Fibroblast of upper back skin (primary cell): ENCODE data around the gene SLC47A2.
"Not testable (repeated sequence)": the region's sequence is repeated elsewhere in the genome, so short reads cannot be mapped to it uniquely, and the experiment has no call there.

Experiments
- DNase-seq: peaks from one replicate; pipeline ENCODE4 v3.0.0-alpha.2; 2013

The SLC47A2 gene

DNA sequence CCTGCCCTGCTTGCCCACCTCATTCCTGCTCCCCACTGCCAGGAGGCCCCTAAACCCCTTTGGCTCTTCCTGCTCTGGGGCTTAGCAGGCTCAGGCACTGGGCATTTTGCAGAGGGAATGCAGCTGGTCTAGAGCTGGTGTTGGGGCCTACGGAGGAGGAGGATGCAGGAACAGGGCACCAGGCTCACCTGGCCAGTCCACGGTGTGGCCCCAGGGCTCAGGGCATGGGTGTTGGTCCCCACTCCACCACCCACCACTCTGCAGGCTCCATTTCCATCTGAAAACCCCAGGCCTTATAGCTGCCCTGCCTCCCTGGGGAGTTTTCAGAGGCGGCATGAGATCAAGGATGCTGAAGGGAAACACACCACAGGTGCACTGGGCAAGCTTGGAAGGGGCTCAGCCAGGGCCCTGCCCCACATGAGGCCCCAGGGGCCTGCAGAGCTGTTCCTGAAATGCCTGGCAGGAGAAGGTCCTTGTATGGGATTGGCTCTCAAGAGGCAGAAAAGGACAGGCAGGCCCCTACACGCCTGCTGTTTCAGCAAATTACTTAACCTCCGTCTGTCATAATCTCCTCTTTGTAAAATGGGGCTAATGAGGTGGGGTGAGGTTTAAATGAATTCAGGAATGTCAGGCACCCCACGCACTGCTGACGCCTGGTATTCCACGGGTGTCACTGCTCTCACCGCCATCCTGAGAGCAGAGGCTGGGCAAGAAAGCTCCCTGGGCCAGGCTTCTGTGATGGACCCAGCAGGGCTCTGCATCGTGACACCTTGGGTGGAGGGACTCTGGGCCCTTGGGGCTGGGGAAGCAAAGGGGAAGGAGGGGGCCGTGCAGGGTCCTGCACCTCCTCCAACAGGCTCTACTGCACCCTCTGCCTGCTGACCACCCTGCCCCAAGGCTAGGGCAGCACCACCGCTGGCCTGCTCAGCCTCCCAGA lies 9.3 kb downstream of the SLC47A2 start:
- DNase-seq = no peak

DNA sequence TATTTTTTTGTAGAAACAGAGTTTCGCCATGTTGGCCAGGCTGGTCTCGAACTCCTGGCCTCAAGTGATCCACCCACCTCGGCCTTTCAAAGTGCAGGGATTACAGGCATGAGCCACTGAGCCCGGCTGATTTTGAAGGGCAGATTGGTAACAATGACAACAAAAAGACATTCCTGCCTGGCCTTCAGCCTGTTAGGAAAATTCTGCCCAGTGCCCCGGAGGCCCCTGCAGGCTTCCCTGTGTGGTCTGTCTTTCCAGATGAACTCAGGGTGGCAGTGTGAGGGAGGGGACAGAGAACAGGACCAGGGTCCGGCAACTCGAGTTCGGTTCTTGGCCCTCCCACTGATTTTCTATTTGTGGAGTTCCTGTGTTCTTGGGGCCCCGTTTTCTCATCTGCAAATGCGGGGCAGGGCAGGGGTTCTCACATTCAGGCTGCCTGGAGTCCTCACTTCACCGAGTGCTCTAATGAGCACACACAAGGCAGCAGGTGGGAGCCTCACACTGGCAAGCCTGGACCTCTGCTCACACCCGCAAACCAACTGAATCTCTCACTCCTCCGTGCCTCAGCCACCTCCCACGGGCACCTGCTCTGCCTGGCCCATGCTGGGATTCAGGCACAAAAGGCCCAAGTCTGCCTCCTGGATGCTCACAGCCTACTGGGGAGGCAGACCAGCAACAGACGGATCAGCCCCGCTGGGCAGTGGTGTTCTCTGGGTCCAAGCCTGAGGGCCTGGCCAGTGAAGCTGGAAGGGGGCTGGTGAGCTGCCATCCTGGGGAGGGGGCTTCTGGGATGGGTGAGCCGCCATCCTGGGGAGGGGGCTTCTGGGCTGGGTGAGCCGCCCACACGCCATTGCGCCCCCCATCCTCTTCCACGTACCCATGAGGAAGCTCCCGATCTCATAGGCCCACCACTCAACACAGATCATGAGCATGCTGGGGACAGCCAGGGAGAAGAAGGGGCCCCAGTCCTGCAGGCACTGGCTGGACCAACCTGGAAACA lies 10.3 kb downstream of the SLC47A2 start:
- DNase-seq = no peak

- no peak for DNase-seq
These were observed 11.2 kb downstream of the SLC47A2 start for GRCh38 chr17:19705201-19705600.

DNA sequence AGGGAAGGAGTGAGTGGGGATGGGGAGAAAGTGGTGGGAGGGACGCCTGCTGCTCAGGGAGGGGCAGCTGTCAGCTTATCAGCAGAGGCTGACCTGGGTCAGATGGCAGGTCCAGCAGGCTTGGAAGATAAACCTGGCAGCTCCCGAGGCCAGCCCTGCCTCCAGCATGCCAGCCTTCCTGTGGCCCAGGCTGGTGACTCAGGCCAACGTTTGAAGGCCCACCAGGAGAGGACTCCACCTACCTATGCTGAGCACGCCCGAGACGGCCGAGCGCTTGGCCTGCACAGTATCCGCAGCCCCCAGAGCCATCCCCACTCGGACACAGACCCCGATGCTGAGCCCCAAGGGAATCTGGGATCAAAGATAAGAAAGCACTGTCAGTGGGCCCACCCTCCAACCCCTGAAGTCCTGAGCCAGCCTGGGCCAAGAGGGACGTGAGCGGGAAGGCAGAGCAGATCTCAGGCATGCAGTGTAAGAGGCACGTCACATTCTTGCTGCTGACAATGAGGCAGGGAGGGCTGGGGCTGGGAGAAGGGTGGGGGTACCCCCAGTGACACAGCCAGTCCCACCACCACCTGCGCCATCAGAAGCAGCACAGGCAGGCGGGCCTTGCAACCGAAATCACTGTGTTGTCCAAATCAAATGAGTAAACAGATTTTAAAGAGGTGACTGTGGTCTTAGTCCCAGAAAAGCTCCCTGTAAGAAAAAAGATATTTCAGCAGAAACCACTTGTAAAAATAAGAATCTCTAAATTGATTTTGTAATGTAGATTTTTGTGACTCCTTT lies 12.4 kb downstream of the SLC47A2 start:
- no peak for DNase-seq

GRCh38 chr17:19703106-19703827 lies 13.1 kb downstream of the SLC47A2 start:
- DNase-seq = no peak

DNA sequence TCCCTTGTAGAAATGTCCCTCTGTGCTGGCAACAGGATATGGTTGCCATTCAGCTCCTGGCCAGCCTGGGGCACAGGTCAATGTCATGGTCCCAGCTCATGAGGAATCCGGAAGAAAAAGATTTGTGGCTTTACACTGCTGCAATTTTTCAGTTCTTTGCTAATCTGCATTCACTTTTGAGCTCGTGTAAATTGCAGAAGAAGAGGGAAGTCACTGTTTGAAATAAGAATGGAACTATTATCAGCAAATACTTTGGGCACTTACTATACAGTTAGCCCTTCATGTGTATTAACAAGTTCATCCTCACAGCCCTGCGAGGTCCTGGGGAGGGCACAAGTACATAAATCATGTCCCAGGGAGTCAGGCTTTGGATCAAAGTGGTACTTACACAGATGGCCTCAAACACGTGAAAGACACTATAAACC lies 14.2 kb downstream of the SLC47A2 start:
- DNase-seq = no peak

DNA sequence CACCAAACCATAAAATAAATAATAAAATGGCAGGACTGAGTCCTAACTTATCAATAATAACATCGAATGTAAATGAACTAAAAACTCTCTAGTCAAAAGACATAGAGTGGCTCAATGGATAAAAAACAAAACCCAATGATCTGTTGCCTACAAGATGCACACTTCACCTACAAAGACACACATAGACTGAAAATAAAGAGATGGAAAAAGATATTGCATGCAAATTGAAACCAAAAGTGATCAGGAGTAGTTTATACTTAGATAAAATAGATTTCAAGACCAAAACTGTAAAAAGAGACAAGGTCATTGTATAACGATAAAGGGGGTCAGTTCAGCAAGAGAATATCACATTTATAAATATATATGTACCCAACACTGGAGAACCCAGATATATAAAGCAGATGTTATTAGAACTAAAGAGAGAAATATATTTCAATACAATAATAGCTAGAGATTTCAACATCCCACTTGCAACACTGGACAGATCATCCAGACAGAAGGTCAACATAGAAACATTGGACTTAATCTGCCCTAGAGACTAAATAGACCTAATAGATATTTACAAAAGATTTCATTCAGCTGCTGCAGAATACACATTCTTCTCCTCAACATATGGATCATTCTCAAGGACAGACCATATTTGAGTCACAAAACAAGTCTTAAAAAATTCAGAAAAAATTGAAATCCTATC lies 29.8 kb downstream of the SLC47A2 start:
- no peak for DNase-seq

- DNase-seq = not testable (repeated sequence)
These were observed 31.3 kb downstream of the SLC47A2 start for GRCh38 chr17:19684909-19685580.

DNA sequence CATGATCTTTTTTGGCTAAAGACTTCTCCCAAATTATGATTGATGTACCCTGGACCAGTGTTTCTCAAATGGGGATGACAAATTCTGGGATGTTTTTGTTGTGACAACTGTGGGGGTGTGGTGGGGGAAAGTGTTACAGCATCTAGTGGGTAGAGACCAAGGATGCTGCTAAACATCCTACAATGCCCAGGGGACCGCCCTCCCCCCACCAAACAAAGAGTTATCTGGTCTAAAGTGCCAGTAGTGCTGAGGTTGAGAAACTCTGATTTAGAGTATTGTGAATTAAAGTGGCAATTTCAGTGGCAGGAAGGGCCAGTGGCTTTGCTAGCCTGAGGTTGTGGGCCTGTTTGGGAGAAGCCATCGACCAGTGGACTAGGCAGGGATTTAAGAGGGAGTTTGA lies 33.3 kb downstream of the SLC47A2 start:
- DNase-seq = no peak

DNA sequence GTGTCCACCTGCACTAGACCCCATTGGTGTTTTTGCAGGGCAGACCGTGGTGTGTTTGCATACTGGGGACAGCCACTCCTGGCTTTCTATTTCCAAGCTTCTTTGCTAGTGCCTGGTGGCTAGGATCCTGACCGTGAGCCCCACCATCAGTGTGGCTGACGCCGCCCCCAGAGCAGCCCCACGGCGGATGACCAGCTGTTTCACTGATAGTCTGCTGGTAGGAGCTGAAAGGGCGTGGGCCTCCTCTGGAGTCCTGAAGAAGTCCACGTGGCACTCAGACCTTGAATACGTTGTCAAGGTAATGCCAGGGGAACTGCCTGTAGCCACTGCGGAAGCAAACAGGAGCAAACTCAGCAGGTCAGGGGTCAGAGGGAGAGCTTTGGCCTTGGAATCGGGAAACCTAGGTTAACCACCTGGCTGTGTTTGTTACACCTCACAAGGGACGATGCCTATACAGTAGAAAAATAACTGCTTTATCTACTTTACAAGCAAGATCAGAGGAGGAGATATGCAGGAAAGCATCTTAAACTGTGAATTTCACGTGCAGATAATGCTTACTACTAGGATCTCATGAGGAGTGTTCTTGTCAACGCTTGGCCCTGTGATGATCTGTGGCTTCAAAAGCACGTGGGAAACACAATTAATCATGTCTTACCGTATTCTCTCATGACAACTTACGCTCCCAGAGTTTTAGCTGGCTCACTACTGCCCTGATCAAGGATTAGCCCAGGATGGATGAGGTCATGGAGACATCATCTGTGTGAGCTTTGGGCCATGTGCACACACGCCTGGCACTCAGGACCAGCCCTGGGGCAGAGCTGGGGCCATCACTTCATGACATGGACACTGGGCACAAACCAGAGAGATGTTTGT lies 37.6 kb downstream of the SLC47A2 start:
- DNase-seq = no peak

DNA sequence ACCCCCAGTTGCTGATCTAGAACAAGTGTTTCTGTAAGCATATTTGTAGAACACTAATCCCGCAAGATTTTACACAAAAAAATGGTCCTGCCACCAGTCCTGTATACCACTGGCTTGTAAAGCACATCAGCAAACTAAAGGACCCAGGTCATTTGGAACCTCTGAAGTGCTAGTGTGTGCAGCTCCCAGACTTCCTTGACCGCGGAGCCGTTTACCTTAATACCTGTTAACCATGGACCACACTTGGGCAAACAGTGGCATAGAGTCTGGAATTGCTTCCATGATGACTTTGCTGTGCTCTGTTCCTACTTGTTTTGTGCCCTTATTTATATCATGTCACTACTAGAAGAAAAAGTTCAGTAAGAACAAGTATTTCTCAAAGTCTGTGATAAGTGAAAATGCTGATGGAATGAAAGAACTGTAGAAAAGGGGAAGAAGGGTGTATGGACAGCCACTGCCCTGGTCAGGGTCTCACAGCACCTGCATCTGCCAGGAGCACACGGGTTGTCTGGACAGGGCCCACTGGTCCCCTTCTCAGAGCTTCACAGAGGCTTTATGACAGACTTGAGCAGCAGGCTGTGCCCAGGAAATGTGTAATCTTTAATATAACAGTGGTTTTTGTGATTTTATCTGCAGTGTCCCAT lies 38.5 kb downstream of the SLC47A2 start:
- DNase-seq = no peak

DNA sequence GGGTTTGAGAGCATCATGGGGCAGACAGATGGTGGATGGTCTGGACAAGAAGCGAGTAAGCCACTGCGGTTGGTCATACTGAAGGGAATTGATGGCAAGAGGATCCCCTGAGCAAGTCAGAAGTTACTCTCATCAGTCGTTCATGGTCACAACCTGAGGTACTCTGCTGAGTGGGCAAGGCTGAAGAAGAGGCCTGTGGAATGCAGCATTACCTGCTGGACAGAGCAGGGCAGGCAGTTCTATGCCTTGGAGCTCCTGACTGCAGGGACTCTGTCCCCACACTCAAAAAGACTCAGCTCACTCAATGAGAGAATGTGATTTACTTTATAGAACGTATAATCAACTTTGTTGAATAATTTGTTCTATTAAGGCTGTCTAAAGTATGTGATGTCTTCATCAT lies 39.5 kb downstream of the SLC47A2 start:
- DNase-seq = no peak

DNA sequence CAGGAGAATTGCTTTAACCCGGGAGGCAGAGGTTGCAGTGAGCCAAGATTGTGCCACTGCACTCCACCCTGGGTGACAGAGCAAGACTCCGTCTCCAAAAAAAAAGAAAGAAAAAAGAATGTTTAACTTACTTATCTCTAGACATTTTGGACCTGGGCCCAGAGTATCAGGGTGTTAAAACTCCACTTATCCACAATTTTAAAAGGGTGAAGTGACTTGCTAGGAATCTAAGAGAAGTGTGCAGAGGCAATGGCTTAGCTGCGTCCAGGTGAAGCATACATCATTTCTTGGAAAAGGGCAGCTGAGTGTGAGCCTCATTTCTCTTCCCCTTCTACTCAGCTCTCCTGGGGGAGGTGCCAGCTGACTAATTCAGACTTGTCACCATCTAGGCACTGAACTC lies 42.8 kb downstream of the SLC47A2 start:
- no peak for DNase-seq

- DNase-seq = no peak
These were observed 44.2 kb downstream of the SLC47A2 start for GRCh38 chr17:19672009-19672750.

DNA sequence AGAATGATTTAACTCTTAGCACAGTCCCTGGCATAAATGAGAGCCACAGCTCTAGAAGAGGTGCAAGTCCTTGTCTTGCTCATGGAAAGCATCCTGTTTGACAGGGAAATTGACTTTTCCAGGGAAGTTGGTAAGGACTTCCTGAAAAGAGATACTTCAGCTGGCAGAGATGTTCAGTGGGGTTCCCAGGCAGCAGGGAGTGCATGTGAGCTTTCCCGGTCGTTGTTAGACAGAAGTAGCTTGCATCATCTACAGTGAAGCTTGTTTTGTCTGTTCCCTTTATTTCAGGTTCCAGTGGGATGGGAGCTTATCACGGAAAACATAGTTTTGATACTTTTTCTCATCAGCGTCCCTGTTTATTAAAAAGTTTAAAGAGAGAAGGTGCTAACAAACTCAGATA lies 45.0 kb downstream of the SLC47A2 start:
- no peak for DNase-seq

- DNase-seq = no peak
These were observed 45.5 kb downstream of the SLC47A2 start for GRCh38 chr17:19670908-19671307.

DNA sequence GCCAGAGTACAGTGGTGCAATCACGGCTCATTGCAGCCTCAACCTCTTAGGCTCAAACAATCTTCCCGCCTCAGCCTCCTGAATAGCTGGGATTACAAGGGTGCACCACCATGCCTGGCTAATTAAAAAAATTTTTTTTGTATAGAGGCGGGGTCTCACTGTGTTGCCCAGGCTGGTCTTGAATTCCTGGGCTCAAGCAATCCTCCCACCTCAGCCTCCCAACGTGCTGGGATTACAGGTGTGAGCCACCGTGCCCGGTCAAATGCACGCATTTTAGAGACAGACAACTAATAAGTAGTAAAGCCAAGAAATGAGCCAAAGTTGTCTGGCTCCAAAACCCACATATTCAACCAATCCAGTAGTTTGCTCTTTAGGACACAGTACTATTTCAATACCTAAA lies 46.7 kb downstream of the SLC47A2 start:
- not testable (repeated sequence) for DNase-seq

- DNase-seq = no peak
These were observed 51.6 kb downstream of the SLC47A2 start for GRCh38 chr17:19664821-19665181.
